ENCODE results near the gene INCA1. TPM values are rescaled to one million over a fixed set of nuclear protein-coding genes. Genes with fewer than 3 reads are reported as not detected.

INCA1 gene
- total RNA-seq, 4 donors from 2014 or later, result 1.0 to 2.3 (median 1.4) TPM

DNA sequence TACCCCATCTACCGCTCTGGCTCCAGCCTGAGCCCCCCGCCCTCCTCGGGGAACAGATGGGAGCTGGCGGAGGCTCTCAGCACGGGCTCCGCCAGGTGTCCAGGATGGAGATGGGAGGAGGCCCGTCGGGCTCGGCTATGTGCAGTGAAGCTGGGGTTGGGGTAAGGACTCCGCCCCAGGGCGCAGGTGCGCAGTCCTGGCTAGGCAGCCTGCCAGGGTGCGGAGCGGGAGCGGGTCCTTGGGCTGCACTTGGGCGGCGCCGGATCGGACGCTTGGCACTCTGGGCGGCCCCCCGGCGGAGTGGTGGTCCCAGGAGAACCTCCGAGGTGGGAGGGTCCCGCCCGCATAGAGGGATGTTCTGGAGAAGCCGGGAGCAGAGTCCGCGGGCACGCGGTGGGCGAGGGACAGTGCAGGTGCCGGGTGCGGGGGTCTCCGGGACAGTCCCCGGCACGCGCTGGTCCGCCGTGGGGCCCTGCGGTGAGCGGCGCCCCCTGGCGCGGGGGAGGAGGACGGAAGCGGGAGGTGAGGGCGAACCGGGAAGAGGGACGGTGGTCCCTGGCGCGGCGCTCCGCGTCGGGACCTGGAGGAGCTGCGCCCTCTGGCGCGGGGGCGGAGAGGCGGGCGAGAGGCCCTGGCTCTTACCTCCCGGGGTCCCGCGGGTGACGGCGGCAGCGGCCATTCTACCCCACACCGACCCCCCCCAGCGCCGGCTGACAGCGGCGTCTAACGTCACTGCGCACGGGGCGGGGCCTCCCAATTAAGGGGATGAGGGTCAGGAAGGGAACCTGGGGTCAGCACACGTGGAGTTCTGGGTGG is 10.2 kb downstream of the INCA1 start, which contains the start of gene CAMTA2:
Gene CAMTA2, minus strand, starts transcription at position 725 of the 816 bp plus-strand sequence. CDS start 1,453 bp downstream, outside the sequence.
- peak; percentile 88 to 90 for DNase-seq
- intact Hi-C loops (cut with DNase I), result loop anchor here (2.0 kb wide), 1 partner anchor 82 kb away; no protein-coding TSS in a partner anchor
- H3K4me1 ChIP-seq, result peaks cover 17 to 19% of the 10 kb centered on the region in 2 donors
- WGBS, 2 donors, result 0 to 1% methylated on average over 16 to 28 of the region's 78 CpGs
- no peaks in the 10 kb centered on the region for H3K9me3 ChIP-seq
- peaks cover 8 to 10% of the 10 kb centered on the region in 2 donors for H3K36me3 ChIP-seq
- no peaks in the 10 kb centered on the region for H3K27me3 ChIP-seq
- H3K27ac ChIP-seq, result peak within 1 kb of the TSS; percentile 71 to 94 (median 93)
- peak within 1 kb of the TSS; percentile 21 to 94 (median 80) for H3K4me3 ChIP-seq (replicated peaks in 1 of 3)
- TF ChIP-seq, protein P1, sequence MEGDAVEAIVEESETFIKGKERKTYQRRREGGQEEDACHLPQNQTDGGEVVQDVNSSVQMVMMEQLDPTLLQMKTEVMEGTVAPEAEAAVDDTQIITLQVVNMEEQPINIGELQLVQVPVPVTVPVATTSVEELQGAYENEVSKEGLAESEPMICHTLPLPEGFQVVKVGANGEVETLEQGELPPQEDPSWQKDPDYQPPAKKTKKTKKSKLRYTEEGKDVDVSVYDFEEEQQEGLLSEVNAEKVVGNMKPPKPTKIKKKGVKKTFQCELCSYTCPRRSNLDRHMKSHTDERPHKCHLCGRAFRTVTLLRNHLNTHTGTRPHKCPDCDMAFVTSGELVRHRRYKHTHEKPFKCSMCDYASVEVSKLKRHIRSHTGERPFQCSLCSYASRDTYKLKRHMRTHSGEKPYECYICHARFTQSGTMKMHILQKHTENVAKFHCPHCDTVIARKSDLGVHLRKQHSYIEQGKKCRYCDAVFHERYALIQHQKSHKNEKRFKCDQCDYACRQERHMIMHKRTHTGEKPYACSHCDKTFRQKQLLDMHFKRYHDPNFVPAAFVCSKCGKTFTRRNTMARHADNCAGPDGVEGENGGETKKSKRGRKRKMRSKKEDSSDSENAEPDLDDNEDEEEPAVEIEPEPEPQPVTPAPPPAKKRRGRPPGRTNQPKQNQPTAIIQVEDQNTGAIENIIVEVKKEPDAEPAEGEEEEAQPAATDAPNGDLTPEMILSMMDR (IDR thresholded peaks at IDR 0.05), result peak in 5 of 6 experiments; percentile 47 to 75 (median 69)
- peak in 1 of 2 donors; percentile 88 for TF ChIP-seq POLR2A (IDR thresholded peaks at IDR 0.05)

DNA sequence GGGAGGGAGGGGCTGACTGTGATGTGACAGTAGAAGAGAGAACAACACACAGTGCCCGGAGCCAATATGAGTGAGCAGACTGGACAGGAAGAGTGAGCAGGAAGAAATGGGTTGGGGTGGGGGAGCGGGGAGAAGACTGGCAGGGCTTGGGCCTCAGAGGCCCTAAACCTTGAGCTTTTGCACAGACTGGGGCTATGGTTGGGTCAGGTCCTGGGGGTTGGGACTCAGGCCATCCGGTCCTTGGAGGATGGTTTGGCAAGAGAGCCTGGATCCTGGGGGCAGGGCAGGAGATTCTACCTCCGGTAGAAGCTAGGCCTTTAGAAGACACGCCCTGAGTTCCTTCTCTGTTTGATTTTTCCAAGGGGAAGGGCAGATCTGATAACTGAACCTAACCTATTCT is 10.9 kb downstream of the INCA1 start:
- TF ChIP-seq, protein P1 (IDR thresholded peaks at IDR 0.05), result no peak
- no peak for TF ChIP-seq POLR2A (IDR thresholded peaks at IDR 0.05)
- no peaks in the 10 kb centered on the region for H3K9me3 ChIP-seq
- H3K27me3 ChIP-seq, result no peaks in the 10 kb centered on the region
- peaks cover 12 to 14% of the 10 kb centered on the region in 2 donors for H3K36me3 ChIP-seq
- 50 to 54% methylated on average over 5 of the region's 5 CpGs for WGBS, 2 donors
- peak overlapping the region in 2 of 3 donors; percentile 80 to 94 for H3K4me3 ChIP-seq (replicated peaks in 1 of 3)
- intact Hi-C loops (cut with DNase I), result loop anchor here (2.0 kb wide), 1 partner anchor 82 kb away; no protein-coding TSS in a partner anchor
- peaks cover 17 to 19% of the 10 kb centered on the region in 2 donors for H3K4me1 ChIP-seq
- peak overlapping the region in 2 of 3 donors; percentile 93 to 94 for H3K27ac ChIP-seq
- DNase-seq, result peak in 1 of 2 donors; percentile 22

DNA sequence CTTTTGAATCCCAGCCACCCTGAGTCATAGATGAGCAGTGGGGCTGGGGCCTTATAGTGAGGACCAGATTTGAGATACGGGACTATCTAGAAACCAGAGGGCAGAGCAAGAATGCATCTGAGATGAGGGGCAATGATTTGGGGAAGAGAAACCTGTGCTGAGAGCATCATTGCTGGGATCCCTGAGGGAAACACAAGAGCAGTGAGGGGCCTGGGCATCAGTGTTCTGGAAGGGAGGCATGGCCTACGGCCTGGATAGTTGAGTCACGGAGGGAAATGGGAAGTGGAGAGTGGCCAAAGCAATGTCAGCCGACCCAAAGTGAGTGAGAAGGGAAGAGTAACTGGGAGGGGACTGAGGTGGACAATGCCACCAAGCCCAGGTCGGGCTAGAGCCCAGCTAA is 15.0 kb downstream of the INCA1 start:
- peaks cover 34 to 41% of the 10 kb centered on the region in 2 donors for H3K36me3 ChIP-seq
- intact Hi-C loops (cut with DNase I), result loop anchor here (5.0 kb wide), 1 partner anchor 45 kb away; no protein-coding TSS in a partner anchor

DNA sequence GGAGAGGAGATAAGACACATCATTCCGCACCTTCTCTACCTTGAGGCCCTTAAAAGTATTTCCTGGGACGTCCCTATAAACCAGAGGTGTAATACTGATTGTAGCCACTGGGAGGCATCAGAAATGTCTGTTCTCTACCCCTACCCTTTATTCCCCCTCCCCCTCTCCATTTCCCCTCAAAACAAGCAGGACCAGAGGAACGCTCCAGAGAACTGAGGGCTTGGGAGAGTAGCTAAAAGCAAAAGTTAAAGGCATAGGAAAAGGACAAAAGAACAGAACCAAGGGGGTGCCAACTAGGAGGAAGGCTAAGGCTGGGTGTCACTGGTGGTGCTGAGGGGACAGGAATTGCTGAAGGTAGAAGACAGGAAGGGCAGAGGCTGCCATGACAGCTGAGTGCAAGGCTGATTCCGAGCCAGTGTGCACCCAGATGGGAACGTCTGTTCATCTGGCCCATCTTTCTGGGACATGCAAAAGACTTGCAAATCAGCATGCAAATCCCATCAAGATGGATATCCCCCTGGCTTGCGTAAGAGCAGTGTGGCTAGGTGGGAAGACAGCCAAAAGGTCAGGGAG is 16.6 kb downstream of the INCA1 start:
- DNase-seq, result peak in 1 of 2 donors; percentile 8
- Histone ChIP-seq H3K27ac (no peak overlapping the region), H3K27me3 (no peaks in the 10 kb centered on the region), H3K36me3 (peaks cover 41 to 47% of the 10 kb centered on the region in 2 donors), H3K4me3 (replicated peaks in 1 of 3) (no peak overlapping the region), H3K9me3 (no peaks in the 10 kb centered on the region), H3K4me1 (peaks cover 0 to under 1% of the 10 kb centered on the region in 2 donors)
- TF ChIP-seq POLR2A (IDR thresholded peaks at IDR 0.05), result no peak
- TF ChIP-seq, protein P1 (IDR thresholded peaks at IDR 0.05), result peak; percentile 53 to 86 (median 72)
- WGBS, 2 donors, result 40 to 55% methylated on average over 6 of the region's 6 CpGs
- intact Hi-C loops (cut with DNase I), result loop anchor here (2.0 to 5.0 kb wide), 2 partner anchors 43 to 82 kb away; no protein-coding TSS in a partner anchor

More for the DNA sequence above, 15.0 kb downstream of the INCA1 start:
- Histone ChIP-seq H3K27me3 (no peaks in the 10 kb centered on the region), H3K9me3 (no peaks in the 10 kb centered on the region), H3K27ac (no peak overlapping the region), H3K4me3 (replicated peaks in 1 of 3) (no peak overlapping the region), H3K4me1 (peaks cover 8 to 10% of the 10 kb centered on the region in 2 donors)
- 62 to 65% methylated on average over 5 of the region's 5 CpGs for whole genome bisulfite sequencing, 2 donors
- DNase-seq, result no peak
- TF ChIP-seq POLR2A (IDR thresholded peaks at IDR 0.05), result no peak
- TF ChIP-seq, protein P1 (IDR thresholded peaks at IDR 0.05), result no peak
